ENCODE measurements around the gene RPRML. TPM values are rescaled to one million over a fixed set of nuclear protein-coding genes. Genes with fewer than 3 reads are reported as not detected.
A peak's percentile ranks its signal among the peaks of the same experiment; 100 is the strongest.
"Not testable (repeated sequence)": the region's sequence is repeated elsewhere in the genome, so short reads cannot be mapped to it uniquely, and the experiment has no call there.

The RPRML gene
- total RNA-seq, 2 donors from 2014 or later: 0.31 TPM; not detected in 1

DNA sequence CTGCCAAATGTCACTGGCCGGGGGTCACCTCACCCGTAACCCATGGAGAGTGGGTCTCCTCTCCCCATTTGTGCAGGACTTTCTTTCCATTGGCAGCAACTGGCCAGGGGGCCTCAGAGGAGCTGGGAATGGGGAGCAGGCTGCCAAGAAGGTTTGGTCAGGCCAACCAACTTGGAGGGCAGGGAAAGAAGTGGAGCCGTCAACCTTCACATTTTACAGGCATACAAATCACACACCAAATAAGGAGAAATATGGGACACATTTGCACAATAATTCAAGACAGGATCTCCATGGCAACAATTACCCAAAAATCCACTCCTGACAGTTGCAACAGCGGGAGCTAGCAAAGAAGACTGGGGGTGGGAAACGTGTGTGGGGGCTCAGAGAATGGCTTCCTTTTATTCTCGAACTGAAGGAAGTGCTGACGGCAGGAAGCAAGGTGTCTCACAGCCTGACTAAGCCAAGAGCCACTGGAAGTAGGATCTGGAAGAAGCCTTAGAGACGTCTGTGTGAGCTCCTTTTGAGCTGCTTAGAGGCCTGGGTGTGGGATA lies 20.9 kb downstream of the RPRML start:
- Histone ChIP-seq H3K4me1 (ENCODE audit: control insufficient read depth, insufficient read depth, low read length) (no peaks in the 10 kb centered on the region), H3K27ac (ENCODE audit: low read depth, low read length) (no peak overlapping the region), H3K9me3 (ENCODE audit: control insufficient read depth, low read length) (peaks cover 12% of the 10 kb centered on the region), H3K27me3 (ENCODE audit: control insufficient read depth, insufficient read depth, low read length, poor library complexity, severe bottlenecking) (peaks cover 30% of the 10 kb centered on the region), H3K4me3 (ENCODE audit: low read length) (no peak overlapping the region), H3K36me3 (ENCODE audit: control insufficient read depth, insufficient read depth, low read length) (no peaks in the 10 kb centered on the region), H3K9ac (ENCODE audit: extremely low read depth, low read length, poor library complexity, severe bottlenecking) (no peak overlapping the region)
- TF ChIP-seq, protein P1, sequence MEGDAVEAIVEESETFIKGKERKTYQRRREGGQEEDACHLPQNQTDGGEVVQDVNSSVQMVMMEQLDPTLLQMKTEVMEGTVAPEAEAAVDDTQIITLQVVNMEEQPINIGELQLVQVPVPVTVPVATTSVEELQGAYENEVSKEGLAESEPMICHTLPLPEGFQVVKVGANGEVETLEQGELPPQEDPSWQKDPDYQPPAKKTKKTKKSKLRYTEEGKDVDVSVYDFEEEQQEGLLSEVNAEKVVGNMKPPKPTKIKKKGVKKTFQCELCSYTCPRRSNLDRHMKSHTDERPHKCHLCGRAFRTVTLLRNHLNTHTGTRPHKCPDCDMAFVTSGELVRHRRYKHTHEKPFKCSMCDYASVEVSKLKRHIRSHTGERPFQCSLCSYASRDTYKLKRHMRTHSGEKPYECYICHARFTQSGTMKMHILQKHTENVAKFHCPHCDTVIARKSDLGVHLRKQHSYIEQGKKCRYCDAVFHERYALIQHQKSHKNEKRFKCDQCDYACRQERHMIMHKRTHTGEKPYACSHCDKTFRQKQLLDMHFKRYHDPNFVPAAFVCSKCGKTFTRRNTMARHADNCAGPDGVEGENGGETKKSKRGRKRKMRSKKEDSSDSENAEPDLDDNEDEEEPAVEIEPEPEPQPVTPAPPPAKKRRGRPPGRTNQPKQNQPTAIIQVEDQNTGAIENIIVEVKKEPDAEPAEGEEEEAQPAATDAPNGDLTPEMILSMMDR (conservative IDR thresholded peaks at IDR 0.05): no peak
- H3K9me3 Mint-ChIP-seq: peaks cover 8% of the 10 kb centered on the region
- no peak overlapping the region for H3K27ac Mint-ChIP-seq
- WGBS, 2 experiments (ENCODE audit: insufficient coverage in 1 of 2, insufficient read length in 1 of 2): 48 to 71% methylated on average over 5 to 8 of the region's 8 CpGs
- H3K4me3 Mint-ChIP-seq: no peak overlapping the region
- H3K27me3 Mint-ChIP-seq (ENCODE audit: insufficient read depth): peaks cover 92% of the 10 kb centered on the region
- no peak for DNase-seq
- H3K36me3 Mint-ChIP-seq (ENCODE audit: low read depth): peaks cover 12% of the 10 kb centered on the region
- H3K4me1 Mint-ChIP-seq: no peaks in the 10 kb centered on the region

DNA sequence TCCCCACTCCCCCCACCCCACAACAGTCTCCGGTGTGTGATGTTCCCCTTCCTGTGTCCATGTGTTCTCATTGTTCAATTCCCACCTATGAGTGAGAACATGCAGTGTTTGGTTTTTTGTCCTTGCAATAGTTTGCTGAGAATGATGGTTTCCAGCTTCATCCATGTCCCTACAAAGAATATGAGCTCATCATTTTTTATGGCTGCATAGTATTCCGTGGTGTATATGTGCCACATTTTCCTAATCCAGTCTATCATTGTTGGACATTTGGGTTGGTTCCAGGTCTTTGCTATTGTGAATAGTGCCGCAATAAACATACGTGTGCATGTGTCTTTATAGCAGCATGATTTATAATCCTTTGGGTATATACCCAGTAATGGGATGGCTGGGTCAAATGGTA lies 25.9 kb downstream of the RPRML start:
- not testable (repeated sequence) for H3K9ac ChIP-seq (ENCODE audit: extremely low read depth, low read length, poor library complexity, severe bottlenecking); H3K9me3 Mint-ChIP-seq; H3K27ac Mint-ChIP-seq; H3K36me3 ChIP-seq (ENCODE audit: control insufficient read depth, insufficient read depth, low read length); H3K4me3 ChIP-seq (ENCODE audit: low read length); H3K9me3 ChIP-seq (ENCODE audit: control insufficient read depth, low read length); H3K4me3 Mint-ChIP-seq; H3K27ac ChIP-seq (ENCODE audit: low read depth, low read length); DNase-seq
- peaks cover 10% of the 10 kb centered on the region for H3K4me1 ChIP-seq (ENCODE audit: control insufficient read depth, insufficient read depth, low read length)
- WGBS, 2 experiments (ENCODE audit: insufficient coverage in 1 of 2, insufficient read length in 1 of 2): no CpG with 5 or more reads among the region's 4 CpGs
- H3K27me3 Mint-ChIP-seq (ENCODE audit: insufficient read depth): peaks cover 96% of the 10 kb centered on the region
- peaks cover 19% of the 10 kb centered on the region for H3K4me1 Mint-ChIP-seq
- H3K27me3 ChIP-seq (ENCODE audit: control insufficient read depth, insufficient read depth, low read length, poor library complexity, severe bottlenecking): peaks cover 63% of the 10 kb centered on the region
- H3K36me3 Mint-ChIP-seq (ENCODE audit: low read depth): peaks cover 22% of the 10 kb centered on the region

DNA sequence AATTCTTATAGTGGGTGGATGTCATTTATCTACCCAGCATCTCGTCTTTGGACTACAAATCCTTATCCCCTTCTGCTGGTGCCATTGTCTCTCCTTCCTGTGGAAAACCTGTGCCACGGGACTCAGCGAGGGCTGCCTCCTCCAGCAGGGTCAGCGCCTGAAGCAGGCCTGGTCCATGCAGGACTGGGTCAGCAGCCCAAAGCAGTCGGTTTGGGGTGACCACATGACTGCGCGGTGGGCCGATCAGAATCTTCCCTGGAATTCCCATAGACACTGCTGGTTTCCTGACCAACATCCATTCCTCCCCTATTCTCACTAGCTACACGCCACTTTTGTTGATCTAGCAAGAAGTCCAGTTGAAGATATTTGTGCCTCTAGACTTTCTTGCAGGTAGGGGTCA lies 26.9 kb downstream of the RPRML start:
- H3K9ac ChIP-seq (ENCODE audit: extremely low read depth, low read length, poor library complexity, severe bottlenecking): no peak overlapping the region
- no peak overlapping the region for H3K27ac Mint-ChIP-seq
- no peaks in the 10 kb centered on the region for H3K9me3 ChIP-seq (ENCODE audit: control insufficient read depth, low read length)
- H3K27me3 Mint-ChIP-seq (ENCODE audit: insufficient read depth): peaks cover 96% of the 10 kb centered on the region
- peaks cover 19% of the 10 kb centered on the region for H3K4me1 Mint-ChIP-seq
- 92 to 93% methylated on average over 7 to 9 of the region's 9 CpGs for WGBS, 2 experiments (ENCODE audit: insufficient coverage in 1 of 2, insufficient read length in 1 of 2)
- H3K36me3 Mint-ChIP-seq (ENCODE audit: low read depth): peaks cover 22% of the 10 kb centered on the region
- H3K36me3 ChIP-seq (ENCODE audit: control insufficient read depth, insufficient read depth, low read length): no peaks in the 10 kb centered on the region
- no peak for DNase-seq
- no peak overlapping the region for H3K27ac ChIP-seq (ENCODE audit: low read depth, low read length)
- peaks cover 10% of the 10 kb centered on the region for H3K4me1 ChIP-seq (ENCODE audit: control insufficient read depth, insufficient read depth, low read length)
- TF ChIP-seq, protein P1 (conservative IDR thresholded peaks at IDR 0.05): no peak
- peaks cover 9% of the 10 kb centered on the region for H3K9me3 Mint-ChIP-seq
- H3K4me3 ChIP-seq (ENCODE audit: low read length): no peak overlapping the region
- peaks cover 66% of the 10 kb centered on the region for H3K27me3 ChIP-seq (ENCODE audit: control insufficient read depth, insufficient read depth, low read length, poor library complexity, severe bottlenecking)
- no peak overlapping the region for H3K4me3 Mint-ChIP-seq

- H3K27ac ChIP-seq (ENCODE audit: low read depth, low read length): no peak overlapping the region
- peaks cover 96% of the 10 kb centered on the region for H3K27me3 Mint-ChIP-seq (ENCODE audit: insufficient read depth)
- DNase-seq: no peak
- peak overlapping the region; percentile 25 for H3K4me3 ChIP-seq (ENCODE audit: low read length)
- peak overlapping the region; percentile 18 for H3K4me3 Mint-ChIP-seq
- no peaks in the 10 kb centered on the region for H3K9me3 ChIP-seq (ENCODE audit: control insufficient read depth, low read length)
- TF ChIP-seq, protein P1 (conservative IDR thresholded peaks at IDR 0.05): no peak
- no peaks in the 10 kb centered on the region for H3K36me3 ChIP-seq (ENCODE audit: control insufficient read depth, insufficient read depth, low read length)
- H3K9me3 Mint-ChIP-seq: peaks cover 9% of the 10 kb centered on the region
- no peak overlapping the region for H3K9ac ChIP-seq (ENCODE audit: extremely low read depth, low read length, poor library complexity, severe bottlenecking)
- 60 to 63% methylated on average over 1 to 5 of the region's 5 CpGs for WGBS, 2 experiments (ENCODE audit: insufficient coverage in 1 of 2, insufficient read length in 1 of 2)
- peaks cover 66% of the 10 kb centered on the region for H3K27me3 ChIP-seq (ENCODE audit: control insufficient read depth, insufficient read depth, low read length, poor library complexity, severe bottlenecking)
- peaks cover 19% of the 10 kb centered on the region for H3K4me1 Mint-ChIP-seq
- H3K27ac Mint-ChIP-seq: no peak overlapping the region
- H3K36me3 Mint-ChIP-seq (ENCODE audit: low read depth): peaks cover 22% of the 10 kb centered on the region
- H3K4me1 ChIP-seq (ENCODE audit: control insufficient read depth, insufficient read depth, low read length): peaks cover 10% of the 10 kb centered on the region
Measured at GRCh38 chr17:46951706-46952105, 27.3 kb downstream of the RPRML start.
